Nephron (organoid): ENCODE data around the gene TOGARAM2.

ENCODE experiments used
- H3K27ac Mint-ChIP-seq, 3 experiments: 2 replicates each; pipeline ENCODE4 v1.8.0; 2020; ENCODE audit warnings: mixed read lengths in 3 of 3, mild to moderate bottlenecking in 2 of 3, moderate library complexity in 1 of 3
- H3K27me3 Mint-ChIP-seq: 2 replicates; pipeline ENCODE4 v1.8.0; 2021; ENCODE audit warnings: low read depth, mild to moderate bottlenecking, moderate library complexity, mixed read lengths
- H3K36me3 Mint-ChIP-seq: 2 replicates; pipeline ENCODE4 v1.8.0; 2020; ENCODE audit warnings: low read depth, mixed read lengths
- H3K4me1 Mint-ChIP-seq: 2 replicates; pipeline ENCODE4 v1.8.0; 2020; ENCODE audit warnings: mixed read lengths
- H3K4me3 Mint-ChIP-seq, 3 experiments: 2 replicates each; pipeline ENCODE4 v1.8.0; 2020; ENCODE audit warnings: mild to moderate bottlenecking in 3 of 3, mixed read lengths in 3 of 3, moderate library complexity in 2 of 3
- H3K9me3 Mint-ChIP-seq: 2 replicates; pipeline ENCODE4 v1.8.0; 2020; ENCODE audit warnings: mixed read lengths
- CTCF ChIP-seq, 3 experiments: fragments of 200-600 bp; sonication (generic); IDR thresholded peaks; one replicate each; pipeline ENCODE4 v1.5.0; 2021; ENCODE audit warnings: antibody characterized with exemption in 3 of 3; ENCODE audit not compliant: unreplicated experiment in 3 of 3

The TOGARAM2 gene

DNA sequence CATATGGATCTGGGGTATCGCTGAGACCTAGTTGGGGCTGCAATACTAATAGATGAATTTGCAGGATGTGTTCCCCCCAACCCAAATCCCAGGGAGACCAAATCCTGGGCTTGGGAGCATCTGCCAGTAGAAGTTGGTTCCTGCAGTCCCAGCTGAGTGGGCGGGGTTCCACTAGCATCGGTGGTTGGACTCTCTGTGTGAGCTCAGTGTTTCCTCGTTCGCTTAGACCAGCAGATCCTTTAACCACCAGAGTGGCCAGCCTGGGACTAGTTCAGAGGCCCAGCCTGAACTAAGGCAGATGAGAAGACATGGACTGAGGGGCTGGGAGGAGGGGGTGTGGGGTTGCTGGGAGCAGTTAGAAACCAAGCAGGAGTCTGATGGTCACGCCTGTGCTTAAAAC lies 52.6 kb downstream of the TOGARAM2 start:
- Mint-ChIP-seq H3K4me3 (no peak overlapping the region), H3K4me1 (peaks cover 10% of the 10 kb centered on the region), H3K9me3 (no peaks in the 10 kb centered on the region), H3K27ac (no peak overlapping the region), H3K36me3 (no peaks in the 10 kb centered on the region), H3K27me3 (peaks cover 47% of the 10 kb centered on the region)
- no peak for TF ChIP-seq CTCF (IDR thresholded peaks at IDR 0.05; ENCODE audit: unreplicated experiment in 3 of 3)

GRCh38 chr2:29035016-29035745 lies 54.1 kb downstream of the TOGARAM2 start:
- no peak for TF ChIP-seq CTCF (IDR thresholded peaks at IDR 0.05; ENCODE audit: unreplicated experiment in 3 of 3)
- no peak overlapping the region for H3K4me3 Mint-ChIP-seq
- peaks cover 42% of the 10 kb centered on the region for H3K27me3 Mint-ChIP-seq
- no peaks in the 10 kb centered on the region for H3K36me3 Mint-ChIP-seq
- no peak overlapping the region for H3K27ac Mint-ChIP-seq
- H3K4me1 Mint-ChIP-seq: peaks cover 26% of the 10 kb centered on the region
- H3K9me3 Mint-ChIP-seq: no peaks in the 10 kb centered on the region

- no peak for TF ChIP-seq CTCF (IDR thresholded peaks at IDR 0.05; ENCODE audit: unreplicated experiment in 3 of 3)
- H3K27me3 Mint-ChIP-seq: peaks cover 14% of the 10 kb centered on the region
These were observed 58.8 kb downstream of the TOGARAM2 start for GRCh38 chr2:29039718-29040480.

GRCh38 chr2:29040552-29040951 lies 59.5 kb downstream of the TOGARAM2 start:
- no peaks in the 10 kb centered on the region for H3K36me3 Mint-ChIP-seq
- no peak for TF ChIP-seq CTCF (IDR thresholded peaks at IDR 0.05; ENCODE audit: unreplicated experiment in 3 of 3)
- H3K27me3 Mint-ChIP-seq: peaks cover 17% of the 10 kb centered on the region
- H3K4me1 Mint-ChIP-seq: peaks cover 49% of the 10 kb centered on the region
- H3K27ac Mint-ChIP-seq: no peak overlapping the region
- no peak overlapping the region for H3K4me3 Mint-ChIP-seq
- no peaks in the 10 kb centered on the region for H3K9me3 Mint-ChIP-seq

More at GRCh38 chr2:29039718-29040480, 58.8 kb downstream of the TOGARAM2 start:
- Mint-ChIP-seq H3K36me3 (no peaks in the 10 kb centered on the region), H3K9me3 (no peaks in the 10 kb centered on the region), H3K27ac (peak overlapping the region in 1 of 3 experiments; percentile 17), H3K4me1 (peaks cover 48% of the 10 kb centered on the region), H3K4me3 (no peak overlapping the region)

GRCh38 chr2:29041161-29041660 lies 60.1 kb downstream of the TOGARAM2 start:
- Mint-ChIP-seq H3K27me3 (peaks cover 16% of the 10 kb centered on the region), H3K36me3 (no peaks in the 10 kb centered on the region), H3K4me3 (no peak overlapping the region), H3K27ac (no peak overlapping the region), H3K9me3 (no peaks in the 10 kb centered on the region), H3K4me1 (peaks cover 49% of the 10 kb centered on the region)
- TF ChIP-seq CTCF (IDR thresholded peaks at IDR 0.05; ENCODE audit: unreplicated experiment in 3 of 3): no peak
